Hematopoietic multipotent progenitor cell treated with erythropoietin and hydrocortisone succinate and interleukin-3 and kit ligand, for 6 days (in vitro differentiated cells): ENCODE data around the gene REV3L.

Experiments
- DNase-seq: peaks from one replicate; pipeline ENCODE4 v3.0.0-alpha.2; 2015

The REV3L gene

GRCh38 chr6:111423055-111423633 lies 59.9 kb downstream of the REV3L start:
- no peak for DNase-seq

GRCh38 chr6:111418971-111419693 lies 63.9 kb downstream of the REV3L start:
- DNase-seq, result no peak

GRCh38 chr6:111417946-111418345 lies 65.1 kb downstream of the REV3L start:
- no peak for DNase-seq

- DNase-seq, result peak; percentile 81
Measured at GRCh38 chr6:111417181-111417585, 65.8 kb downstream of the REV3L start.

GRCh38 chr6:111416529-111416928 lies 66.5 kb downstream of the REV3L start:
- DNase-seq, result no peak

GRCh38 chr6:111414373-111414772 lies 68.6 kb downstream of the REV3L start:
- DNase-seq, result no peak

GRCh38 chr6:111411978-111412566 lies 70.9 kb downstream of the REV3L start:
- no peak for DNase-seq

GRCh38 chr6:111411046-111411445 lies 72.0 kb downstream of the REV3L start:
- peak; percentile 51 for DNase-seq

- no peak for DNase-seq
Measured at GRCh38 chr6:111410371-111410770, 72.6 kb downstream of the REV3L start.

- no peak for DNase-seq
Measured at GRCh38 chr6:111409430-111409829, 73.6 kb downstream of the REV3L start.

- no peak for DNase-seq
Measured at GRCh38 chr6:111407686-111408085, 75.3 kb downstream of the REV3L start.

GRCh38 chr6:111406200-111406721 lies 76.8 kb downstream of the REV3L start:
- no peak for DNase-seq

GRCh38 chr6:111403388-111403787 lies 79.6 kb downstream of the REV3L start:
- DNase-seq, result no peak

GRCh38 chr6:111399626-111400025 lies 83.4 kb downstream of the REV3L start:
- DNase-seq, result peak; percentile 14

GRCh38 chr6:111388681-111389080 lies 94.3 kb downstream of the REV3L start:
- DNase-seq, result no peak

- DNase-seq, result no peak
Measured at GRCh38 chr6:111382476-111383294, 100.3 kb downstream of the REV3L start.

- DNase-seq, result no peak
Measured at GRCh38 chr6:111381728-111382127, 101.3 kb downstream of the REV3L start.

- DNase-seq, result no peak
Measured at GRCh38 chr6:111381123-111381522, 101.9 kb downstream of the REV3L start.

GRCh38 chr6:111379831-111380230 lies 103.2 kb downstream of the REV3L start:
- DNase-seq, result no peak

GRCh38 chr6:111379302-111379701 lies 103.7 kb downstream of the REV3L start:
- DNase-seq, result no peak

GRCh38 chr6:111377558-111378120 lies 105.4 kb downstream of the REV3L start:
- DNase-seq, result peak; percentile 82

GRCh38 chr6:111367393-111368088 lies 115.5 kb downstream of the REV3L start:
- DNase-seq, result no peak
